HEK293 (cell line): ENCODE data around the gene SLC6A9.

ENCODE experiments used
- CTCF ChIP-seq: fragments of 450-650 bp; formaldehyde crosslinking; IDR thresholded peaks from 2 replicates; pipeline ENCODE4 v1.5.1; 2016; ENCODE audit warnings: missing biosample characterization, missing genetic modification characterization
- ZBTB20 ChIP-seq: fragments of 450-650 bp; formaldehyde crosslinking; IDR thresholded peaks from 2 replicates; pipeline ENCODE4 v1.5.1; 2016; ENCODE audit warnings: missing biosample characterization, missing genetic modification characterization
- ZNF16 ChIP-seq: fragments of 450-650 bp; formaldehyde crosslinking; IDR thresholded peaks from 2 replicates; pipeline ENCODE4 v1.5.1; 2016; ENCODE audit warnings: low read depth, missing biosample characterization, missing genetic modification characterization
- ZNF169 ChIP-seq: fragments of 450-650 bp; formaldehyde crosslinking; IDR thresholded peaks from 2 replicates; pipeline ENCODE4 v1.5.1; 2016; ENCODE audit warnings: missing biosample characterization, missing genetic modification characterization
- ZNF664 ChIP-seq: fragments of 450-650 bp; formaldehyde crosslinking; IDR thresholded peaks from 2 replicates; pipeline ENCODE4 v1.5.1; 2016; ENCODE audit warnings: missing biosample characterization, missing genetic modification characterization
- ZNF747 ChIP-seq: fragments of 450-650 bp; formaldehyde crosslinking; IDR thresholded peaks from 2 replicates; pipeline ENCODE4 v1.5.1; 2016; ENCODE audit warnings: missing biosample characterization, missing genetic modification characterization
- TF ChIP-seq, protein P1 (sequence below): sonication (generic); formaldehyde crosslinking; IDR thresholded peaks from 2 replicates; pipeline ENCODE4 v1.8.1; 2022; ENCODE audit warnings: mild to moderate bottlenecking, moderate library complexity, missing genetic modification reagents
- TF ChIP-seq, protein P2 (sequence below): fragments of 450-650 bp; formaldehyde crosslinking; IDR thresholded peaks from 2 replicates; pipeline ENCODE4 v1.5.0; 2017; ENCODE audit warnings: missing biosample characterization, missing genetic modification characterization, borderline replicate concordance

DNA sequence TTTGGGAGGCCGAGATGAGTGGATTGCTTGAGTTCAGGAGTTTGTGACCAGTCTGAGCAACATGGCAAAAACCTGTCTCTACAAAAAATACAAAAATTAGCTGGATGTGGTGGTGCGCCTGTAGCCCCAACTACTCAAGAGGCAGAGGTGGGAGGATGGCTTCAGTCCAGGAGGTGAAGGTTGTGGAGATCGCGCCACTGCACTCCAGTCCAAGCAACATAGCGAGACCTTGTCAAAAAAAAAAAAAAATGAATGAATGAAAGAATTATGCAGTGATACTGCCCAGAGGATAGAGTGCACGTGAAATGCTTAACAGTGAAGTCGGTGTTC, 61.9 kb downstream of the SLC6A9 start:
- no peak for TF ChIP-seq ZNF664
- TF ChIP-seq ZNF169 = no peak
- TF ChIP-seq, protein P1, sequence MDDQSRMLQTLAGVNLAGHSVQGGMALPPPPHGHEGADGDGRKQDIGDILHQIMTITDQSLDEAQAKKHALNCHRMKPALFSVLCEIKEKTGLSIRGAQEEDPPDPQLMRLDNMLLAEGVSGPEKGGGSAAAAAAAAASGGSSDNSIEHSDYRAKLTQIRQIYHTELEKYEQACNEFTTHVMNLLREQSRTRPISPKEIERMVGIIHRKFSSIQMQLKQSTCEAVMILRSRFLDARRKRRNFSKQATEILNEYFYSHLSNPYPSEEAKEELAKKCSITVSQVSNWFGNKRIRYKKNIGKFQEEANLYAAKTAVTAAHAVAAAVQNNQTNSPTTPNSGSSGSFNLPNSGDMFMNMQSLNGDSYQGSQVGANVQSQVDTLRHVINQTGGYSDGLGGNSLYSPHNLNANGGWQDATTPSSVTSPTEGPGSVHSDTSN (CRISPR knock-in tag) = no peak
- no peak for TF ChIP-seq ZBTB20
- no peak for TF ChIP-seq ZNF16 (tag by site-specific recombination)
- TF ChIP-seq ZNF747 (tag by site-specific recombination) = no peak
- no peak for TF ChIP-seq CTCF (tag by site-specific recombination)
- TF ChIP-seq, protein P2, sequence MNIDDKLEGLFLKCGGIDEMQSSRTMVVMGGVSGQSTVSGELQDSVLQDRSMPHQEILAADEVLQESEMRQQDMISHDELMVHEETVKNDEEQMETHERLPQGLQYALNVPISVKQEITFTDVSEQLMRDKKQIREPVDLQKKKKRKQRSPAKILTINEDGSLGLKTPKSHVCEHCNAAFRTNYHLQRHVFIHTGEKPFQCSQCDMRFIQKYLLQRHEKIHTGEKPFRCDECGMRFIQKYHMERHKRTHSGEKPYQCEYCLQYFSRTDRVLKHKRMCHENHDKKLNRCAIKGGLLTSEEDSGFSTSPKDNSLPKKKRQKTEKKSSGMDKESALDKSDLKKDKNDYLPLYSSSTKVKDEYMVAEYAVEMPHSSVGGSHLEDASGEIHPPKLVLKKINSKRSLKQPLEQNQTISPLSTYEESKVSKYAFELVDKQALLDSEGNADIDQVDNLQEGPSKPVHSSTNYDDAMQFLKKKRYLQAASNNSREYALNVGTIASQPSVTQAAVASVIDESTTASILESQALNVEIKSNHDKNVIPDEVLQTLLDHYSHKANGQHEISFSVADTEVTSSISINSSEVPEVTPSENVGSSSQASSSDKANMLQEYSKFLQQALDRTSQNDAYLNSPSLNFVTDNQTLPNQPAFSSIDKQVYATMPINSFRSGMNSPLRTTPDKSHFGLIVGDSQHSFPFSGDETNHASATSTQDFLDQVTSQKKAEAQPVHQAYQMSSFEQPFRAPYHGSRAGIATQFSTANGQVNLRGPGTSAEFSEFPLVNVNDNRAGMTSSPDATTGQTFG (tag by site-specific recombination) = no peak
